GM21619 (cell line): ENCODE measurements around the gene RNF14.
"Not testable (repeated sequence)": the region's sequence is repeated elsewhere in the genome, so short reads cannot be mapped to it uniquely, and the experiment has no call there.

ENCODE experiments used
- ATAC-seq: cut with Tn5 transposase; IDR thresholded peaks from one replicate; pipeline ENCODE4 v1.9.1; 2021; ENCODE audit not compliant: unreplicated experiment

The RNF14 gene

GRCh38 chr5:142012792-142013388, 44.0 kb downstream of the RNF14 start, which contains the start of gene GNPDA1:
Gene GNPDA1, minus strand, starts transcription at chr5:142013027. Its CDS starts 992 bp downstream, at chr5:142012035.
- ATAC-seq: peak; percentile 46

- ATAC-seq: no peak
These were observed 45.0 kb downstream of the RNF14 start for GRCh38 chr5:142013734-142014521.

GRCh38 chr5:142014911-142015584, 46.1 kb downstream of the RNF14 start:
- ATAC-seq: no peak

- ATAC-seq: peak; percentile 39
These were observed 47.1 kb downstream of the RNF14 start for GRCh38 chr5:142015781-142016533.

GRCh38 chr5:142016556-142016955, 47.7 kb downstream of the RNF14 start:
- ATAC-seq: peak; percentile 35

GRCh38 chr5:142017832-142018427, 49.0 kb downstream of the RNF14 start:
- ATAC-seq: peak; percentile 43

GRCh38 chr5:142020122-142020659, 51.3 kb downstream of the RNF14 start:
- ATAC-seq: no peak

GRCh38 chr5:142023836-142024235, 54.9 kb downstream of the RNF14 start:
- ATAC-seq: no peak

GRCh38 chr5:142024771-142025304, 55.9 kb downstream of the RNF14 start:
- peak; percentile 100 for ATAC-seq

- ATAC-seq: no peak
These were observed 56.7 kb downstream of the RNF14 start for GRCh38 chr5:142025637-142026036.

- ATAC-seq: no peak
These were observed 63.2 kb downstream of the RNF14 start for GRCh38 chr5:142032150-142032549.

GRCh38 chr5:142032747-142033631, 64.1 kb downstream of the RNF14 start:
- no peak for ATAC-seq

- ATAC-seq: not testable (repeated sequence)
These were observed 65.0 kb downstream of the RNF14 start for GRCh38 chr5:142033632-142034567.

GRCh38 chr5:142034994-142035393, 66.1 kb downstream of the RNF14 start:
- no peak for ATAC-seq

GRCh38 chr5:142036918-142037317, 68.0 kb downstream of the RNF14 start:
- no peak for ATAC-seq

GRCh38 chr5:142037599-142037998, 68.7 kb downstream of the RNF14 start:
- not testable (repeated sequence) for ATAC-seq

GRCh38 chr5:142038735-142039134, 69.8 kb downstream of the RNF14 start:
- no peak for ATAC-seq
